ENCODE measurements around the gene RFX2.

DNA sequence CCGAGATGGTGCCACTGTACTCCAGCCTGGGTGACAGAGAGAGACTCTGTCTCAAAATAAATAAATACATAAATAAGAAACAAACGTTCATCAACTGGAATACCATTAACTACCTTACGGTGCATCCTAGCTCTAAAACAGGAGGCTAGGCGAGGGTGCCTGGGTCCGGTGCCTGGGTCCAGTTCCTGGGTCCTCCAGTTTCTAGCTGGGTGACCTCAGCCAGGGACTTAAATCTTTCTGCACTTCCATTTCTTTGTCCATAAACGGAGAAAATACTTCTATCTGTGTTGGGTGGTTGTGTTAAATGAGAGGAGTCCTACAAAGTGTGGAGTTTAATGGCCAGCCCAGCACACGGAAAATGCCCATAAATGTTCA is 34.0 kb downstream of the RFX2 start:
- no peak for TF ChIP-seq TAF1 (conservative IDR thresholded peaks at IDR 0.05)
- no peak for TF ChIP-seq FOXA1 (IDR thresholded peaks at IDR 0.05)
- no peak for TF ChIP-seq CTCF (IDR thresholded peaks at IDR 0.05; ENCODE audit: low read depth, low read length, missing input control)
- TF ChIP-seq JUND (IDR thresholded peaks at IDR 0.05), result no peak
